ENCODE measurements around the gene GPRC5B. TPM values are rescaled to one million over a fixed set of nuclear protein-coding genes. Genes with fewer than 3 reads are reported as not detected.

The GPRC5B gene
- 0.34 TPM for polyA plus RNA-seq (2012; ENCODE audit: missing spikeins)

- no peak for FAIRE-seq
- DNase-seq (ENCODE audit: insufficient read length), result peak; percentile 33
- TF ChIP-seq POLR2AphosphoS5 (IDR thresholded peaks at IDR 0.05; ENCODE audit: low read depth, low read length), result no peak
Observed at GRCh38 chr16:19884611-19885450, at the start of gene GPRC5B. TSS of gene GPRC5B (minus strand) at chr16:19884848. CDS start at chr16:19872845, 12,003 bp downstream.

GRCh38 chr16:19933740-19934139 is 49.1 kb upstream of the GPRC5B start:
- FAIRE-seq (no peak), DNase-seq (ENCODE audit: insufficient read length) (no peak)
- TF ChIP-seq POLR2A (IDR thresholded peaks at IDR 0.05; ENCODE audit: low read depth, low read length) (no peak), TAF1 (IDR thresholded peaks at IDR 0.05; ENCODE audit: borderline replicate concordance, low read depth, low read length) (no peak), POLR2AphosphoS5 (IDR thresholded peaks at IDR 0.05; ENCODE audit: low read depth, low read length) (no peak)

GRCh38 chr16:19929062-19929511 is 44.4 kb upstream of the GPRC5B start:
- no peak for TF ChIP-seq POLR2A (IDR thresholded peaks at IDR 0.05; ENCODE audit: low read depth, low read length)
- no peak for TF ChIP-seq TAF1 (IDR thresholded peaks at IDR 0.05; ENCODE audit: borderline replicate concordance, low read depth, low read length)
- no peak for TF ChIP-seq POLR2AphosphoS5 (IDR thresholded peaks at IDR 0.05; ENCODE audit: low read depth, low read length)
- FAIRE-seq (no peak), DNase-seq (ENCODE audit: insufficient read length) (no peak)

GRCh38 chr16:19928432-19928831 is 43.8 kb upstream of the GPRC5B start:
- FAIRE-seq (no peak), DNase-seq (ENCODE audit: insufficient read length) (no peak)
- TF ChIP-seq TAF1 (IDR thresholded peaks at IDR 0.05; ENCODE audit: borderline replicate concordance, low read depth, low read length) (no peak), POLR2A (IDR thresholded peaks at IDR 0.05; ENCODE audit: low read depth, low read length) (no peak), POLR2AphosphoS5 (IDR thresholded peaks at IDR 0.05; ENCODE audit: low read depth, low read length) (no peak)

GRCh38 chr16:19926449-19927390 is 42.1 kb upstream of the GPRC5B start:
- TF ChIP-seq POLR2AphosphoS5 (IDR thresholded peaks at IDR 0.05; ENCODE audit: low read depth, low read length) (no peak), POLR2A (IDR thresholded peaks at IDR 0.05; ENCODE audit: low read depth, low read length) (no peak), TAF1 (IDR thresholded peaks at IDR 0.05; ENCODE audit: borderline replicate concordance, low read depth, low read length) (no peak)
- DNase-seq (ENCODE audit: insufficient read length) (no peak), FAIRE-seq (no peak)

- no peak for DNase-seq (ENCODE audit: insufficient read length)
- TF ChIP-seq POLR2A (IDR thresholded peaks at IDR 0.05; ENCODE audit: low read depth, low read length), result no peak
- no peak for TF ChIP-seq TAF1 (IDR thresholded peaks at IDR 0.05; ENCODE audit: borderline replicate concordance, low read depth, low read length)
- no peak for TF ChIP-seq POLR2AphosphoS5 (IDR thresholded peaks at IDR 0.05; ENCODE audit: low read depth, low read length)
- no peak for FAIRE-seq
Observed at GRCh38 chr16:19923396-19923795, 38.7 kb upstream of the GPRC5B start.

- TF ChIP-seq POLR2A (IDR thresholded peaks at IDR 0.05; ENCODE audit: low read depth, low read length) (no peak), TAF1 (IDR thresholded peaks at IDR 0.05; ENCODE audit: borderline replicate concordance, low read depth, low read length) (no peak), POLR2AphosphoS5 (IDR thresholded peaks at IDR 0.05; ENCODE audit: low read depth, low read length) (no peak)
- FAIRE-seq, result no peak
- DNase-seq (ENCODE audit: insufficient read length), result no peak
Observed at GRCh38 chr16:19919142-19919541, 34.5 kb upstream of the GPRC5B start.

- FAIRE-seq (no peak), DNase-seq (ENCODE audit: insufficient read length) (no peak)
- no peak for TF ChIP-seq TAF1 (IDR thresholded peaks at IDR 0.05; ENCODE audit: borderline replicate concordance, low read depth, low read length)
Observed at GRCh38 chr16:19916064-19916463, 31.4 kb upstream of the GPRC5B start.

GRCh38 chr16:19914877-19915276 is 30.2 kb upstream of the GPRC5B start:
- TF ChIP-seq POLR2AphosphoS5 (IDR thresholded peaks at IDR 0.05; ENCODE audit: low read depth, low read length), result no peak
- TF ChIP-seq TAF1 (IDR thresholded peaks at IDR 0.05; ENCODE audit: borderline replicate concordance, low read depth, low read length), result no peak
- TF ChIP-seq POLR2A (IDR thresholded peaks at IDR 0.05; ENCODE audit: low read depth, low read length), result no peak
- DNase-seq (ENCODE audit: insufficient read length) (no peak), FAIRE-seq (no peak)

- DNase-seq (ENCODE audit: insufficient read length) (no peak), FAIRE-seq (no peak)
- TF ChIP-seq TAF1 (IDR thresholded peaks at IDR 0.05; ENCODE audit: borderline replicate concordance, low read depth, low read length) (no peak), POLR2A (IDR thresholded peaks at IDR 0.05; ENCODE audit: low read depth, low read length) (no peak), POLR2AphosphoS5 (IDR thresholded peaks at IDR 0.05; ENCODE audit: low read depth, low read length) (no peak)
Observed at GRCh38 chr16:19913340-19913645, 28.6 kb upstream of the GPRC5B start.

- no peak for DNase-seq (ENCODE audit: insufficient read length)
- FAIRE-seq, result no peak
- TF ChIP-seq TAF1 (IDR thresholded peaks at IDR 0.05; ENCODE audit: borderline replicate concordance, low read depth, low read length) (no peak), POLR2A (IDR thresholded peaks at IDR 0.05; ENCODE audit: low read depth, low read length) (no peak), POLR2AphosphoS5 (IDR thresholded peaks at IDR 0.05; ENCODE audit: low read depth, low read length) (no peak)
Observed at GRCh38 chr16:19912455-19913339, 28.0 kb upstream of the GPRC5B start.

All from GM12892 (cell line).